BLaER1 (cell line): ENCODE data around the gene TRMT10C.

Experiments
- H3K27ac ChIP-seq: shearing (Covaris generic); formaldehyde crosslinking; 2 replicates; pipeline ENCODE4 v1.8.1; 2022
- H3K27me3 ChIP-seq: shearing (Covaris generic); formaldehyde crosslinking; 2 replicates; pipeline ENCODE4 v1.8.1; 2022
- H3K36me3 ChIP-seq: shearing (Covaris generic); formaldehyde crosslinking; 2 replicates; pipeline ENCODE4 v1.8.1; 2022
- H3K4me1 ChIP-seq: shearing (Covaris generic); formaldehyde crosslinking; 2 replicates; pipeline ENCODE4 v1.8.1; 2022
- H3K4me2 ChIP-seq: shearing (Covaris generic); formaldehyde crosslinking; 2 replicates; pipeline ENCODE4 v1.8.1; 2022
- H3K4me3 ChIP-seq: shearing (Covaris generic); formaldehyde crosslinking; 2 replicates; pipeline ENCODE4 v1.8.1; 2022
- H3K9ac ChIP-seq: shearing (Covaris generic); formaldehyde crosslinking; 2 replicates; pipeline ENCODE4 v1.8.1; 2022
- H3K9me3 ChIP-seq: shearing (Covaris generic); formaldehyde crosslinking; 2 replicates; pipeline ENCODE4 v1.8.1; 2022
- H4K20me1 ChIP-seq: shearing (Covaris generic); formaldehyde crosslinking; 2 replicates; pipeline ENCODE4 v1.8.1; 2022
- Cebpa-rat ChIP-seq: shearing (Covaris generic); IDR thresholded peaks from 2 replicates; pipeline ENCODE4 v1.8.1; 2022

TRMT10C gene

GRCh38 chr3:101615525-101615924 is 53.9 kb downstream of the TRMT10C start:
- H4K20me1 ChIP-seq = no peaks in the 10 kb centered on the region
- no peak overlapping the region for H3K9ac ChIP-seq
- H3K36me3 ChIP-seq = no peaks in the 10 kb centered on the region
- TF ChIP-seq Cebpa-rat = no peak
- no peak overlapping the region for H3K4me3 ChIP-seq
- H3K4me1 ChIP-seq = no peaks in the 10 kb centered on the region
- H3K27me3 ChIP-seq = no peaks in the 10 kb centered on the region
- H3K4me2 ChIP-seq = no peak overlapping the region
- peaks cover 7% of the 10 kb centered on the region; the same call in 1 of the 2 replicates for H3K9me3 ChIP-seq
- H3K27ac ChIP-seq = no peak overlapping the region
